Caco-2 (cell line): ENCODE data around the gene PDLIM7. TPM values are rescaled to one million over a fixed set of nuclear protein-coding genes. Genes with fewer than 3 reads are reported as not detected.

Experiments
- BruUV-seq: library from RNA; stranded (reverse); fragments of 400-500 nt; replicated peaks from 2 replicates; lab custom pipeline; 2021; lab: Mats Ljungman, UMichigan
- CTCF ChIA-PET: fragments of 300-600 bp; sonication (Branson Sonifier 250); formaldehyde crosslinking; loops from one replicate; lab custom pipeline; 2022; ENCODE audit warnings: antibody characterized with exemption; lab: Charles Lee
- POLR2A ChIA-PET: fragments of 300-600 bp; sonication (Branson Sonifier 250); formaldehyde crosslinking; loops from one replicate; lab custom pipeline; 2022; ENCODE audit warnings: antibody characterized with exemption; lab: Charles Lee
- DNase-seq, 2 experiments: peaks; one replicate each; pipeline versions ENCODE4 v3.0.0 to v3.0.0-alpha.2; 2020 to 2022
- H3K27me3 ChIP-seq: replicated peaks from 2 replicates; pipeline ENCODE4 v1.6.0; 2011; ENCODE audit warnings: low read length; ENCODE audit not compliant: control insufficient read depth, insufficient read depth
- H3K36me3 ChIP-seq: 2 replicates; pipeline ENCODE4 v1.5.1; 2011; ENCODE audit warnings: low read length; ENCODE audit not compliant: control insufficient read depth, insufficient read depth
- H3K4me1 ChIP-seq: fragments of 250-450 bp; sonication (Bioruptor Pico); 2 replicates; pipeline ENCODE4 v1.5.1; 2020; ENCODE audit warnings: mild to moderate bottlenecking
- H3K4me3 ChIP-seq: 2 replicates; pipeline ENCODE4 v1.5.1; 2011; ENCODE audit warnings: low read depth, mild to moderate bottlenecking, control low read depth, low read length
- H3K9me3 ChIP-seq: fragments of 250-450 bp; sonication (Bioruptor Pico); 2 replicates; pipeline ENCODE4 v1.5.1; 2020; ENCODE audit warnings: mild to moderate bottlenecking, moderate library complexity
- H3K27ac Mint-ChIP-seq: one replicate; pipeline ENCODE4 v1.8.0; 2022; ENCODE audit warnings: mixed read lengths; ENCODE audit not compliant: unreplicated experiment
- H3K27me3 Mint-ChIP-seq: one replicate; pipeline ENCODE4 v1.8.0; 2022; ENCODE audit warnings: mixed read lengths; ENCODE audit not compliant: insufficient read depth, unreplicated experiment
- H3K36me3 Mint-ChIP-seq: one replicate; pipeline ENCODE4 v1.8.0; 2022; ENCODE audit warnings: mild to moderate bottlenecking, mixed read lengths; ENCODE audit not compliant: insufficient read depth, unreplicated experiment
- H3K4me1 Mint-ChIP-seq: one replicate; pipeline ENCODE4 v1.8.0; 2022; ENCODE audit warnings: low read depth, mixed read lengths; ENCODE audit not compliant: unreplicated experiment
- H3K4me3 Mint-ChIP-seq: one replicate; pipeline ENCODE4 v1.8.0; 2022; ENCODE audit warnings: mild to moderate bottlenecking, moderate library complexity, mixed read lengths; ENCODE audit not compliant: unreplicated experiment
- H3K9me3 Mint-ChIP-seq: one replicate; pipeline ENCODE4 v1.8.0; 2022; ENCODE audit warnings: mixed read lengths; ENCODE audit not compliant: unreplicated experiment
- intact Hi-C: fragments of 100-400 bp; cut with micrococcal nuclease; formaldehyde crosslinking; loops from one replicate; pipeline ENCODE4 v1.10.0; 2022; ENCODE audit not compliant: unreplicated experiment
- total RNA-seq: library from RNA; stranded (reverse); gene quantifications from 2 replicates; pipeline ENCODE4 v1.2.3, GENCODE V29; 2022
- TF ChIP-seq, protein P1 (sequence below), 2 experiments: fragments of 200-600 bp in 1 of 2; IDR thresholded peaks; 1 replicate in 1 of 2; 2 replicates in 1 of 2; pipeline versions ENCODE4 v1.5.1 to v1.8.0; 2011 to 2022; ENCODE audit warnings: antibody characterized with exemption in 1 of 2, control low read depth in 1 of 2, inconsistent platforms in 1 of 2, low read depth in 1 of 2, low read length in 1 of 2, mild to moderate bottlenecking in 1 of 2, moderate library complexity in 1 of 2; ENCODE audit not compliant: insufficient read depth in 1 of 2, severe bottlenecking in 1 of 2, unreplicated experiment in 1 of 2

Gene PDLIM7
- total RNA-seq, 1 experiment from 2014 or later = 49.1 TPM

DNA sequence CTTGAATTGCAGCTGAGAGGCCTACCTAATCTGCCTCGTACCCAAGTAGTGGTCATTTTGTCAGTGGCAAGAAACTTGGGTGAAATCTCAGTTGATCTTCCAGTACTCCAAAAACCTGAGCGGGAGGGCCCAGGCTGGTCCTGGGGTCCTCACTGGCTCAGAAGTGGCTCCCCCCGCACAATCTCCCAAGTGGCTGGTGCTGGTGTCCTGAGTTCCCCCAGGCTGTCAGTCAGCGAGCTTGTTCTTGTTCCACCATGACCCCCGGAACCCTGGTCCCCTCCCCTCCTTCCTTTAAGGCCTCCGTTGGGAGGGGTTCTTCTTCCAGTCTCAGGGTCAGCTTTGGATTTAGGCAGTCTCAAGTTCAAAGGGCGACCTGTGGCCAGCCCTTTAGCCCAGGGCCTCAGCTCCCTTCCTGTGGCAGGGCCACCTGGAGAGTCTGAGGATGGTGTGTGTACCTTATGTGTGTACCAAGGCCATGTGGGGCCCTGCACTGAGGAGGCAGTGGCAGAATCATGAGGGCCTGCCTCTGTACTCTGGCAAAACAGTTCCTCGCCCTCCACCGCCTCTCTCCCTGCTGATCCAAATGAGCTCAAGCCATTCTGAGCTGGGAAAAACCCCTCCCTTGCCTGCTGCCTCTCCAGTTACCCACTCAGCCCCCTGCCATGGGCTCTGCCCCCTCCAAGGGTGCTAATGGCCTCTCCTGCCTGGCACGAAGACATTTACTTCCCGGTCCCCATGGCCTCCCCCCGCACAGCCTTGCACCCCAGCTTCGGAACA is 19.5 kb downstream of the PDLIM7 start:
- intact Hi-C loops = no loop called here
- peaks cover 26% of the 10 kb centered on the region for H3K4me1 Mint-ChIP-seq
- peaks cover 4% of the 10 kb centered on the region for H3K4me1 ChIP-seq

DNA sequence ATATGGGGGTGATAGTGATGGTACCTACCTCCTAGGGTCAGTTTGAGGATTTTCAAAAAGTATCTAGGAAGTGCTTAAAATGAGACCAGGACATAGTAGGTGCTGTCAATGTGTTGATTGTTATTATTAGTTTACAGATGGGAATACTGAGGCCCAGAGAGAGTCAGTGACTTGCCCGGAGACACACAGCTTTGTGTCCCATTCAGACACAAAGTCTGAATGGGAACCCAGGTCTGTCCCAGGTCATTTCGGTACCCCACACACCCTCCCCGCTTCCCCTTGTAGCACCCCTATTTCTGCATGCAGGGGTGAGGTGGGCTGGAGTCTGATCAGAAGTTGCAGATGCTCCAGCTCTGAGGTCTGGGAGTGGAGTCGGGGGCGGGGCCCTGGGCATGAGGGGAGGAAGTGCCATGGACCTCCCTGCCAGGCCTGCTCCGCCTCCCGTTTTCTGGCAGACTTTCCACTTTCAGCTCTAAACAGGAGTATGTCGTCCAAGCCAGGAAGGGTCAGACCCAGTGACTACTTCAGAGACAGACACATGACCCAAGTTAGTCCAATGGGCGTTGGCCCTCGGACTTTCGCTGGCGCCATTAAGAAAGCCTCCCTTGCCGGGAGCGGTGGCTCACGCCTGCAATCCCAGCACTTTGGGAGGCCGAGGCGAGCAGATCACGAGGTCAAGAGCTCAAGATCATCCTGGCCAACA is 20.7 kb downstream of the PDLIM7 start:
- Mint-ChIP-seq H3K4me3 (no peak overlapping the region), H3K27me3 (no peaks in the 10 kb centered on the region), H3K27ac (no peak overlapping the region), H3K4me1 (peaks cover 26% of the 10 kb centered on the region), H3K9me3 (no peaks in the 10 kb centered on the region), H3K36me3 (peaks cover 23% of the 10 kb centered on the region)
- intact Hi-C loops = no loop called here
- no peaks in the 10 kb centered on the region for H3K36me3 ChIP-seq
- H3K4me1 ChIP-seq = peaks cover 12% of the 10 kb centered on the region
- H3K9me3 ChIP-seq = no peaks in the 10 kb centered on the region
- H3K4me3 ChIP-seq = no peak overlapping the region
- ChIA-PET POLR2A (interaction anchor here (2.4 kb wide), 1 partner anchor 20 kb away, joined by 8 read pairs; the partner anchor contains the start of gene PDLIM7), CTCF (interaction anchor here (1.0 to 1.3 kb wide), 2 partner anchors 19 to 86 kb away, joined by 3 read pairs; no protein-coding TSS in a partner anchor)
- no peaks in the 10 kb centered on the region for H3K27me3 ChIP-seq
- BruUV-seq = no TSS peak
- DNase-seq = no peak
- TF ChIP-seq, protein P1, sequence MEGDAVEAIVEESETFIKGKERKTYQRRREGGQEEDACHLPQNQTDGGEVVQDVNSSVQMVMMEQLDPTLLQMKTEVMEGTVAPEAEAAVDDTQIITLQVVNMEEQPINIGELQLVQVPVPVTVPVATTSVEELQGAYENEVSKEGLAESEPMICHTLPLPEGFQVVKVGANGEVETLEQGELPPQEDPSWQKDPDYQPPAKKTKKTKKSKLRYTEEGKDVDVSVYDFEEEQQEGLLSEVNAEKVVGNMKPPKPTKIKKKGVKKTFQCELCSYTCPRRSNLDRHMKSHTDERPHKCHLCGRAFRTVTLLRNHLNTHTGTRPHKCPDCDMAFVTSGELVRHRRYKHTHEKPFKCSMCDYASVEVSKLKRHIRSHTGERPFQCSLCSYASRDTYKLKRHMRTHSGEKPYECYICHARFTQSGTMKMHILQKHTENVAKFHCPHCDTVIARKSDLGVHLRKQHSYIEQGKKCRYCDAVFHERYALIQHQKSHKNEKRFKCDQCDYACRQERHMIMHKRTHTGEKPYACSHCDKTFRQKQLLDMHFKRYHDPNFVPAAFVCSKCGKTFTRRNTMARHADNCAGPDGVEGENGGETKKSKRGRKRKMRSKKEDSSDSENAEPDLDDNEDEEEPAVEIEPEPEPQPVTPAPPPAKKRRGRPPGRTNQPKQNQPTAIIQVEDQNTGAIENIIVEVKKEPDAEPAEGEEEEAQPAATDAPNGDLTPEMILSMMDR (IDR thresholded peaks at IDR 0.05; ENCODE audit: insufficient read depth in 1 of 2, low read depth in 1 of 2, low read length in 1 of 2, severe bottlenecking in 1 of 2, unreplicated experiment in 1 of 2) = no peak

More for the DNA sequence above, 19.5 kb downstream of the PDLIM7 start:
- TF ChIP-seq, protein P1 (IDR thresholded peaks at IDR 0.05; ENCODE audit: insufficient read depth in 1 of 2, low read depth in 1 of 2, low read length in 1 of 2, severe bottlenecking in 1 of 2, unreplicated experiment in 1 of 2) = no peak
- ChIA-PET CTCF (interaction anchor here (0.9 to 1.3 kb wide), 3 partner anchors 20 to 87 kb away, joined by 3 read pairs; no protein-coding TSS in a partner anchor), POLR2A (interaction anchor here (0.6 to 2.4 kb wide), 2 partner anchors 19 to 52 kb away, joined by 3 to 8 read pairs; partner anchors contain the start of genes GRK6 and PDLIM7)
- no TSS peak for BruUV-seq
- Histone ChIP-seq H3K36me3 (no peaks in the 10 kb centered on the region), H3K4me3 (no peak overlapping the region), H3K9me3 (no peaks in the 10 kb centered on the region), H3K27me3 (no peaks in the 10 kb centered on the region)
- Mint-ChIP-seq H3K9me3 (no peaks in the 10 kb centered on the region), H3K27me3 (no peaks in the 10 kb centered on the region), H3K27ac (peak overlapping the region; percentile 95), H3K36me3 (peaks cover 21% of the 10 kb centered on the region), H3K4me3 (no peak overlapping the region)
- no peak for DNase-seq
